Activated effector memory CD4-positive, alpha-beta T cell treated with anti-CD3 and anti-CD28 coated beads, Interleukin-2, amount 50 U/mL, for 16 hours (primary cell): ENCODE measurements around the gene CYP11A1.
A peak's percentile ranks its signal among the peaks of the same experiment; 100 is the strongest.

Experiments
- DNase-seq: peaks from one replicate; pipeline ENCODE4 v3.0.0-alpha.2; 2020

CYP11A1 gene

DNA sequence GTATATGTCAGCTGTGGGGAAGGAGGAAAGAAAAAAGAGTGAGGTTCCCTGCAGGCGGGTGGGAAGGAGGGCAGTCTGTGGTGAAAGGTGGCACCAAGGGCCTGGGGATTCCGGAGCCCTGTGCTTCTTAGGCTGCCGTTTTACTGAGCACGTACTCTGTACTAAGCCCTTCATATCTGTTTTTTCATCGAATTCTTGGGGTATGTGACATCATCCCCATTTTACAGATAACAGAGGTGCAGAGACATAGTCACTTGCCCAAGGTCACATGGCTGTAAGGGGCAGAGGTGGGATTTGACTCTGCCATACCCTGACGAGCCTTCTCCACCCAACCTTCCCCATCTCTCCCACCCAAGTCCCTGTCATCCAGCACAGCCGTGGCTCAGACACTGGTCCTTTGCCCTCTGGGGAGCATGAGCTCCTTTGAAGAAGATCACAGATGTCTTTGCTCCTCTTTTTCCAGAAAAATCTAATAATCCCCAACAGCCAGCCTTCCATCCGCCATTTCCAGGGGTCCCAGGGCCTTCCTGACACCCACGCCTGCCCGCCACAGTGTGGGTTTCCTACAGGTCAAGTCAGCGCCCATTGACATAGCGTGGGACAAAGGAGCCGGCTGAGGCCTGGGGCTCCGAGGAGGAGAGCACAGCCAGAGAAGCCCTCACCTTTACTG, 24.2 kb downstream of the CYP11A1 start:
- no peak for DNase-seq

DNA sequence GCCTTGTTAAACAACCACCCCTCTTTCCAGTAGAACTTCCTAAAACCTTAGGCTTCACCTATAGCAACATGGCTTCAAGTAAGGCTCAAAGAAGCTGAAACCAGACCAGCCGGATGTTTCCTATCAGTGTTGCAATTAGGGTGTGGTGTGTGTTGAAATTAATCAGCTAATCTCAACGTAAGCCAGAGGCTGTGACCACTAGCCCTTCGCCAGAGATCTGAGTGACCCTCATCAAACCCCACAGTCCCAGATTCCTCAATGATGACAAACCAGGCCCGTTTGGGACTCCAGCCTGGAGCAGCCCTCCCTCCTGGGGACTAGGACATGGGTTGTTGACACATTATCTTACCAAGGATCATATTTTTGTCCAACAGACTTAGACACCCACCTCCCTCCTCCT, 27.3 kb downstream of the CYP11A1 start:
- no peak for DNase-seq

DNA sequence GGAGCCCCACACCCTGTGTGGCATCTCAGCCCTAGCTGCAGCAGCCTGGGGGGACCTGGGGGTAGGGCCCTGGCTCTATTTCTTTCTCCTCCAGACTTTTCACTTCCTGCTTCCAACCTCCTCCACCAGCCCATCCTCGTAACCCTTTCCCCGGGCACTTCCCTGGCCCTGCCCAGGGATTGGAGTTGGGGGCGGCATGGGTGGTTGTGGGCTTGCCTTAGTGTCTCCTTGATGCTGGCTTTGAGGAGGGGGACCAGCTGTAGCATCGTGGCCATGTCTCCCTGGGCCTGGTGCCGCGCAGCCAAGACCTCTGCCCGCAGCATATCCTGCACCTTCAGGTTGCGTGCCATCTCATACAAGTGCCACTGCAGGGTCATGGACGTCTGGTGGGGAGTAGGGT, 28.1 kb downstream of the CYP11A1 start:
- DNase-seq = peak; percentile 50

DNA sequence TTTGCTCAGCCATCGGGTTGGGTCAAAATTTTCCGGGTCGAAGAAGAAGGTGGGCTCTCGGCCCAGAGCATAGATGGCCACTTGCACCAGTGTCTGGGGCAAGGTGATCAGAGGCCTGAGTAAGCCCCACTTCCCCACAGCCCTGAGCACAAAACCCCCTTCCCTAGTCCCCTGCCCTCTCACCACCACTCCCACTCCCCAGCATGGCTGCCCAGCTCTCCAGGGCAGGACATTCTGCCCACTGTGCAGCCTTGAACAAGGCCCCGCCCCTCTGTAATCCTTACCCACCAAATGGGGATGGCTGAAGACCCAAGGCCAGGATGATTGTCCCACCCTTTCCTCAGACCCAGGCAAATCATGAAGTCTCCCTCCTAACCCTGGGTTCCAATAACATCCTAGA, 28.8 kb downstream of the CYP11A1 start:
- DNase-seq = no peak

DNA sequence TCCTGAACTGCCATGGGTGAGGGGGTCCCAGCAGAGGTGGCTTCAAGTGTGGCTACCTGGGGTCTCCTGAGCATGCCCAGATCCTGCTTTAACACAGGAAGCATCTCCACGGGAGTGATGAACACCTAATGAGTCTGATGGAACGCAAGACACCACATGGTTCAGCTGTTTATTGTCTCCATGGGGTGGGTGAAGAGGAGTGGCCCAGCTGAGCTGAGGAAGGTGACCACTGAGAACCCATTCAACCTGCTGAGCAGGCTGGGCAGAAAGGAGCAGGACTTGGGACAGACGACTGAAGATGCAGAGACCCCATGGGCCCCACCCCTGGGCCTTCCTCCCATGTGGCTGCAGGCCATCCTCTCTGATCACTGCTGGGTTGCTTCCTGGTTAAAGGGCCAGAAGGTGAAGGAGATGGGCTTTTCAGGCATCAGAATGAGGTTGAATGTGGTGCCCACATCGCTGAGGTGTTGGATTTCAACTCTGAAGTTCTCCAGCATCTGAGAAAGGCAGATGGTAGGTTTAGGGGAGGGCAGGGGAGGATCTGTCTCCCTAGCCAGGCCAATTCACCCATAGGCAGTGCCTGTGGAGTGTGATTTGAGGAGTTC, 29.7 kb downstream of the CYP11A1 start:
- peak; percentile 51 for DNase-seq

DNA sequence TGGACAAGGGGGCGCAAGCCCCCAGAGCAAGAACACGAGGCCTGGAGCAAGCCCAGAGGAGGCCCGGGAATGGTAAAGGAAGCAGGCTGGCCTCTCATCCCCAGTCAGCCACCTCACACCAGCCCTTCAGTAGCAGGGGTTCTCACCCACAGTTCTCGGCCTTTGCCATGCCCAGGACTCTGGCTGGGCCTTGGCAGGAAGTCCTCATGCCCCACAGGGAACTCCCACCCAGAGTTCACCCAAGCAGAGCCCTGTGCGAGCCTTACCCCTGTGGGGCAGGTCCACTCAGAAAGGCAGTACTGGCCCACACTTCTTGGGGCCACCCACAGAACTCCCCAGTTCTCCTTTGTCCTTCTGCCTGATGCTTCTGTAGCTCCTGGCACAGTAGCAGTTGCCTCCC, 30.3 kb downstream of the CYP11A1 start:
- no peak for DNase-seq

DNA sequence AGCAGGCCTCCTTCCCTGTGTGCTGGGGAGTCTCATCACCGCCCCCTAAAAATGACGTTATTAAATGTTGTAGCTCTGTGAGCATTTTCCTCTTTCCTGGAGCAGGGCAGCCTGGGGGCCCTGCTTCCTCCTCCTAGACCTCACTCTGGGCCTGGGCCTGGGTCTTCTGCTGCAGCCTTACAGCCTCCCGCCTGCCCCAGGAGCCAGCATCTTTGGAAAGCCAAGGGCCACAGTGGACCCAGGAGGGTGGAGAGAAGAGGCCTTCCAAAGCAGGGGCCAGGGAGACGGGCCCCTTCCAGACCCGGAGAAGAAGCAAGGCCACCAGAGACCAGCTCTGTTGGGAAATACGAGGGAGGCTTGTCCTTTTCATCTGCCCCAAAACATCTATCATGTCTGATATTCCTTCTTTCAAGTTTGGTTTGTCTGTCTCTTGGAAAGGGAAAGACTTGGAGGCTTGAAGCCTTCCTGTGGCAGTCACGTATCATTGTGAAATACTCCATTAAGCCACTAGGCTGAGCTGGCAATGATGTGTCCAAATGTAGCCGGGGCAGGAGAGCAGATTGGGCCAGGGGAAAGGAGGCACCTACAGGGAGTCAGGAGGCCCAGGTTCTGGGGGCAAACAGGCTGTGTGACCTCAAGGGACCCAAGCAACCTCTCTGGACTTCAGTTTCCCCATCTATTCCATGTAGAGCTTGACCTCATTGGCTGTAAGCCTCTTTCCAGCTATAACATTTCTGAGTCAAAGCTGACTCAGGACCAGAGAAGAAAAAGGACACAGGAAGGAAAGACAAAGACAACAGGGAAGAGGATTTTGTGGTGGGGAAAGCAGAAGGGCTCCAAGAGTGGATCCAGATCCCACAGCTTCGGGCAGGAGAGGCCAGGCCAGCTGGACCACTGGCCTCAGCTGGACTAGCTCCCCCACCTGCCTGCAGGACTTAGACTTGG, 31.1 kb downstream of the CYP11A1 start:
- DNase-seq = no peak

DNA sequence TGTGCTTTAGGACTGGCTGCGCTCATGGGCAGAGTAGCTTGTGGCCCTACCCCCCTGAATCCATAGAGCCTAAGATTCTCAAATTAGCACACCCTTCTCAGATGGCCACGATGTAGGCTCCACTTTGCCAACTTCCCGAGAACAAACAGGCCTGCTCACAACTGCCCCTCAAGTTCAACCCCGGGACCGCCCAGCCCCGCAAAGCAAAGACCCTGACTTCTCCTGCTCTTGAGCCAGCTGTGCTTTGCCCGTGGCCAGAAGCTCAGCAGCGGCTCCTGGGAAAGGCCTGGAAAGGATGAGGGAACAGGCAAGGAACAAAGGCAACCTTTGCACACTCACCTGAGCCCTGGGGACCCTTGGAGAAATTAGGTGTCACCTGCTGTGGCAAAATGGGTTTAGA, 32.0 kb downstream of the CYP11A1 start:
- no peak for DNase-seq

DNA sequence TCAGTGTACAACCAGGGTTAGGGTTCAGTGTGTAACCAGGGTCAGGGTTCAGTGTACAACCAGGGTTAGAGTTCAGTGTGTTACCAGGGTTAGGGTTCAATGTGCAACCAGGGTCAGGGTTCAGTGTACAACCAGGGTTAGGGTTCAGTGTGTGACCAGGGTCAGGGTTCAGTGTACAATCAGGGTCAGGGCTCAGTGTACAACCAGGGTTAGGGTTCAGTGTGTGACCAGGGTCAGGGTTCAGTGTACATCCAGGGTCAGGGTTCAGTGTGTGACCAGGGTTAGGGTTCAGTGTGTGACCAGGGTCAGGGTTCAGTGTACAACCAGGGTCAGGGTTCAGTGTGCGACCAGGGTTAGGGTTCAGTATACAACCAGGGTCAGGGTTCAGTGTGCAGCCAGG, 33.3 kb downstream of the CYP11A1 start:
- DNase-seq = no peak

DNA sequence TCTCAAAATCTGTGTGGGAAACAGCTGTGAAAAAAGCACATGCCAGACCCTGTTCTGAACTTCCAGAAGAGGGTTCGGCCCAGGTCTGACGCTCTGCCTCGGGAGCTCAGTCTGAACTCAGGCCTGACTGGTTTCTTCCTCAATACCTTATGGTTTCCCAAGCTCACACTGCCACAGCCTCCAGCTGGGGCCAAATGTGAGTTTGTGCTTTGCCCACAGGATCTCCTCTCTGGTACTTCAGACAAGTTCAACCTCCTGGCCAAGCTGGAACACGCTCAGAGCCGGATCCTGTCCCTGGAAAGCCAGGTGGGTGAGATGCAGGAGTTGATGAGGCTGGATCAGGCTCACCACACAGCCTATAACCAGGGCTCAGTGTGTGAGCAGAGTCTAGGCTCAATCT, 33.8 kb downstream of the CYP11A1 start:
- DNase-seq = no peak

DNA sequence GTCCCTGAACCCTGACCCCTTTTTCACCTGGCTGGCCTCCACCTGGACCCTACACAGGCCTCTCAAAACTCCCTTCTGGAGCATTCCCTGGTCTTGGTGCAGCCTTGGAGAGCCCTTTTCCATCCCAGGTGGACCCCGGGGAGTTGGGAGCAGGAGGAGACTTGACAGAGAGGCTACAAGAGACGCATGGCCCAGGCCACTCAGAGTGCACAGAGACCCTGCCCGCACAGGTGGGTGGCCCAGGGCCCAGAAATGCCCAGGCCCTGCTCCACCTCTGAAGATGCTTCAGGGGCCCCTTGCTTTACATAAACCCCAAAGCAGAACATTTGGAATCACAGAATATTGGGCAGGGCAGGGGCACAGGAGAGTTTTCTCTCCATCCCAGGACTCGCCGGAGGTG, 34.4 kb downstream of the CYP11A1 start:
- DNase-seq = no peak

DNA sequence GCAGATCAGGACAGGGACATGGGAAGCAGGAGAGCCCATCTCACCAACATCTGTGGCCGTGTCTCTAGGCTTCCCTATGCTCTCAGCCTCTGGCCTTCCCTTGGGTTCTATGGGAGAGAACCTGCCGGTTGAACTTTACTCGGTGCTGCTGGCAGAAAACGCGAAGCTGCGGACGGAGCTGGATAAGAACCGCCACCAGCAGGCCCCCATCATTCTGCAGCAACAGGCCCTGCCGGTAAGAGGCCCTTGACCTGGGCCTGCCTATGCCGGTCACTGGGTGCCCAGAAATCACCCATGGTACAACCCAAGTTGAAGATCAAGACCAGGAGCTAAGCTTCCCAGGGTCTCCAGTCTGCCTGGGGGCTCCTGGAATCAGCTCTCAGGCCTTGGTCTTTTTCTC, 34.8 kb downstream of the CYP11A1 start:
- no peak for DNase-seq

DNA sequence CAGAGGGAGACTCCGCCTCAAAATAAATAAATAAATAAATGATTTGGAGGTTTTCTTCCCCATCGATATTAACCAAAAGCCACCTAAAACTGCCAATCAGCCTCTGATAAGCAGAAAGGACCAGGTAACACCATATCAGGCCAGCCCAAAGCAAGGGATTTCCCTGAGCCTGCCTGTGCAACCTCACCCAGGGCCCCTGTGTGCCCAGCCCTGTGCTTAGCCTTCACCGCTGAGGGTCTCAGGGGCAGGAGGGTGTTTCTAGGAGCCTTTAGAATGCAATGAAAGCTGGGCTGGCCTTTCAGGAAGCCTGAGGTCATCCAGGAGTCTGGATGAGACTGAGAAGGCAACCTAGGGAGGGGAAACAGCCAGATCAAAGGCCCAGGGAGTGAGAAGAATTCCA, 35.4 kb downstream of the CYP11A1 start:
- DNase-seq = no peak

DNA sequence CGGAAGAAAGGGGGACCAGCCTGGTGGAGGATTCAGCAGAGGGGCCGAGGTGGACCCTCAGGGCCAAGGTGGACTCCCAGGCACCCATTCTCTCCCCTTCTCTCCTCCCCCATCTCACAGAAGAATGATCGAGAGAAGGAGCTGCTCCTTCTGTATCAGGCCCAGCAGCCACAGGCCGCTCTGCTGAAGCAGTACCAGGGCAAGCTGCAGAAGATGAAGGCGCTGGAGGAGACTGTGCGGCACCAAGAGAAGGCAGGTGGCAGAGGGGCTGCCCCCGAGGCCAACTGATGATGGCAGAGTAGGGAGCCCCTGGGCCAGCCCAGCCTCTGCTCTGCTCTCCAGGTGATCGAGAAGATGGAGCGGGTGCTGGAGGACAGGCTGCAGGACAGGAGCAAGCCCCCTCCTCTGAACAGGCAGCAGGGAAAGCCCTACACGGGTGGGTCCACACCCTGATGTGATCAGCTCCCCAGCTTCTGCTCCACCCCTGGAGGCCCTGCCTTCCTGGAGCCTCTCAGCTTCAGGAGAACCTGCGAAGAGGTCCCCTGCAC, 36.5 kb downstream of the CYP11A1 start:
- no peak for DNase-seq

DNA sequence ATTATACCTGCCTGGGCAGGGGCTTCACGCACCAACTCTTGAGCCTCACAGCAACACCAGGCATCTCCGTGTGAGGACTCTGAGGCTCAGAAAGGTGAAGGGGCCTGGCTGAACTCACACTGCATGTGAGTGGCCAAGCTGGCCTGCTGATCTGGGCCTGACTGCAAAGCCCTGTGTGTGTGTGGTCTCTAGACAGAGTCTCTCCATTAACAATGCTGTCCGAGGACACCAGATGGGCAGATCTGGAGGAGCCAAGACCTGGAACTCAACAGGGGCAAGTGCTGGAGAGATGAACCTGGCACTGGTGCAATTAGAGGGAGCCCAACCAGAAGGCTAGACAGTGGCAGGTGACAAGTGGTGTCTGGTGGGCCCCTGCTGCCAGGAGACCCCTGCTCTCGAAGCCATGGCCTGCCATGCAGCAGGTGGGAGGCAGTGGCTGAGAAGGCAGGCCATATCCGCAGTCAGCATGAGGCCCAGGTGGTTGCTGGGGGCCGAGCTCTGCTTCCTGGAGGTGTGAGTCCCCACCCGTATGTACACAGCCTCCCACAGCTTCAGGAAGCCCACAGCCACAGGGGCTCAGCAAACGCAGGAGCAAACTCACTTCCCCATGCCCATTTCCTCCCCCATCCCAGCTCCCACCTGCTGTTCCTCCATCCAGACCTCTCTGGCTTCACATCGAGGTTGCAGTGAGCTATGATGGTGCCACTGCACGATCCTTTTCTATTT, 39.0 kb downstream of the CYP11A1 start:
- no peak for DNase-seq

DNA sequence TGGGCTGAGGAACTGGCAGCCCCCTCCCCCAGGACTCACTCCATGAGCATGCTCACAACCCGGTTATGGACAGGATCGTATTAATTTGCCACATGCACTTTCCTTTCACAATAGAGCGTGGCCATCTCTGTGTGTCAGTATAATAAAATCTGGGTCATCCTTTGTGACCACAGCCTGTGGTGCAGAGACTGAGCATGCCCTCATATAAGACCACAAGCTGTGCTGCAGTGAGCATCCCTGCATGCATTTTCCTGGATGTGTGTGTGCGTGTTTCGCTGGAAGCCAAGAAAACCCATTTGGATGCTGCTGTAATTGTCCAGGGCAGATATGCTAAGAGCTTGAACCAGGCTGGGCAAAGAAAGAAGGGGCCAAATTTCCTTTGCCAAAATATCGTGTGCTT, 39.7 kb downstream of the CYP11A1 start:
- DNase-seq = no peak

DNA sequence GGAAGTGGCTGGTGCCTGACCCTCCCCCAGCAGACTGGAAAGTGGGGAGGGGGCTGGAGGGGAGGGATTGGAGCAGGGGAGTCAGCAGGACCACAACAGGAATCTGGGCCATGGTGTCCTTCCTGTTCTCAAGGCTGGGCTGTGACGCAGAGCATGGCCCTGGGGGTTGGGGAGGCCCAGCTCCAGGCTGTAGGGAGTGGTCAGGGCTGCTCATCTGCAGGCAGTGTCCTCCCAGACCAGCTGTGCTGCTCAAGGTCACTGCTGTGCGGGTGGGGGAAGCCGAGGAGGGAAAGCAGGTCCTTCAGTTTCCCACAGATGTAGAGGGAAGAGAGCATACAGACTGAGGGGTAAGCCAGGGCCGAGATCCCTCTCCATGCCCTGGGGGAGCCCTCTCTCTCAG, 40.7 kb downstream of the CYP11A1 start:
- no peak for DNase-seq

DNA sequence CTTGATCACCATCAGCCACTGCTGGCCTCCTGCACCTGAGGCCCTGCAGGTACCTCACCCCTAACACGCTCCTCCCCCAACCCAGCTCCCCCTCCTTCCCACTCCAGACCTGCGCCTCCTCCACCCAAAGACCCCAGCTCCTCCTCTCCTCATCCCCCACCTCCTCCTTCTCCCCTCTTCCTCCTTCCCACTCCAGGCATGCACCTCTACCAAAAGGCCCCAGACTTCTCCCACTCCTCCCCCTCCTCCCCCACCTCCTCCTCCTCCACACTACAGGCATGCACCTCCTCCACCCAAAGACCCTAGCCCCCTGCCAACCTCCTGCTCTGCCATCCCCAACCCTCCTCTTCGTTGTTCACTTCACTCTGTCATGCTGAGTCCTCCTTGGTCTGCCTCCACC, 42.7 kb downstream of the CYP11A1 start:
- DNase-seq = no peak

DNA sequence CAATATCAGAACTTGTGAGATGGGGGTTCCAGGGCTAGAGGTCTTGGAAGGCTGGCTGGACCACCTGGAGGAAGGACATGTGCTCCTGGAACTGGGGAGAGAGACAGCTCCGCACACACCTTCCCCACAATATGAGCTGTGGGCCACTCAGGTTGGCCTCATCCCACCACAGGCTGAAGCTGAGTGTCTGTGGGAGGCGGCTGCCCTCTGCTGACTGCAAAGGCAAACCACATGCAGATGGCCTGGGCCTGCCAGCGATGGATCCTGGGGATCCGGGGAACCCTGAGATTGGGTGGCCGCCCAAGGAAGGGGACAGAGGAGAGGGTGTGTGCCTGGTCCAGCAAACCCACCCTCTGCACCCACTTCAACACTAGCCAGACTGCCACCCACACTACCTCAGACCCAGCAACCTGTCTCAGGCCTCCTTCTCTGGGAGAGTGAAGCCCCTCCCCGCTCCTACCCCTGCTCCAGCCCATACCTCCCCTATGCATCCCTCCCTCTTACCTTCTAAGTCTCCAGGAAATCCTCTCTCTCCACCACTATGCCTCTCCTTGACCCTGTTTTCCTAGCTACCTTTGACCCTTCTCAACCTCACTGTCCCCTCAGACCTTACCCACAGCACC, 44.8 kb downstream of the CYP11A1 start:
- peak; percentile 82 for DNase-seq

DNA sequence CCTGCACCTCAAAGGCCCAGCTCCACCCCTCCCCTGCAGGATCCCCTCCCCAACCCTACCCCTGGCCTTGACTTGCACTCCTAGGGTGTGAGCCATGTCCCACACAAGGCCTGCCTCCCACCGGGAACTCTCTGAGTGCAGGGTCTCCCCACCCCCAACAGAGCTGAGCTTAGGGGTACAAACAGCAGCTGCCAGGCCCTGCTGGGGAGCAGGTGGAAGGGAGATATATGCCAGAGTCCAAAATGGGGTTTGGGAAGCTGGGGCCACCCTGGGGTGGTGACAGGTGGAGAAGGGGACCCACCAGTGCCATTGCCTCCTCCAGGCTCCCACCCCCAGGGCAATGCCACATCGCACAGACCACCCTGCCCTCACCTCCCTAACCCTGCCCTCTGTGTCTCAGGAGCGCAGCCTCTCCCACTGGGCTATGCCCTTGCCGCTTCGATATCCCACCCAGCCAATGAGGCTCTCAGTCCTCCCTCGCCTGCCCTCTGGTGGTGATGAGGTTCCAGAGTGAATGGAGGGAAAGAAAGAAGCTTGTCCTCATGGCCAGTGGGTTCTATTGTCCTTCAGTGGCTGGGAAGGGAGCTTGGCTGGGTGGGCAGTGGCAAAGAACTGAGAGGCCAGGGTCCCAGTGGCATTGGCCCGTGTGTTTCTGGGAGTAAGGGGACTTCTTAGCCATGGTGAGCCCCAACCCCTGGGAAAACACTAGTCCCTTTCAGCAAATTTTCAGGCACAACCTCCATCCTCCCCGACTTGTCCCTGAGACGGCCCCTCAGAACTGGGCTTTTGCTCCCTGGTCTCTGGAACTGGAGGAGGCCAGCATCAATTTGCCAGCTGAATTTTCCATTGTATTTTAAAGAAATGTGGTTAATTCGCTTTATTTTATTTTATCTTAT, 46.8 kb downstream of the CYP11A1 start:
- DNase-seq = peak; percentile 66

DNA sequence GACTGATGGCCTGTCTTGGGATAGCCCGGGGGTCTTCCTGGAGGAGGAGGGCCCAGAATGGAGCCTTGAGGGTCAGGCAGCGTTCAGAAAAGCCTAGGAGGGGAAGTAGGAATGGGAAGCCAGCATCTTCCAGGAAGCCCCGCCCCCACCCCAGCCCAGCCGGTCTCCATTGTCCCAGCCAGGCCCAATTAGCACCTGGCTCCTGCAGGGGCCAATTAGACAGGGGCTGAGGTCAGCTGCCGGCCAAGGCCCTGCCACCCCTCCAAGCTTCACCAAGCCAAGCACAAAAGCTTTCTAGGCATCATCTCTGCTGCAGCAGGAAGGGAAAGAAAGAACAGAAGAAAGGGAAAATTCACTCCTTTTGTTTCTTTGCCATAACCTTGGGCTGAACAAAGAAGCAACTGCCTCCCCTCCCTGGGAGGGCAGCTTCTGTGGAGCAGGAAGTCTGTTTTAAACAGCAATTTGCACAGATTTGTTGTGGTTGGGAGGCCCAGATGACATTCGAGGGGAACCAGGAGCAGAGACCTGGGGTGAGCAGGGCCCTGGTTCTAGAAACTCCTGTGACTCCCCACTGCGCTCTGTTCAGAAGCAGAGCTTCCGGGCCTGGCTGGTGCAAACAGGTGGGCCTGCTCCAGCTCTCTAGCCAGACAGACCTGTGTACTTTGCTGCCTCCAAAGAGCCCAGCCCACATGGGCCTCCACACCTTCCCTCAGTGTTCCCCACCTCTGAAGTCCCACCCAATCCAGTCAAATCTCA, 47.7 kb downstream of the CYP11A1 start:
- no peak for DNase-seq
